ENCODE data around the gene NAPSA.

DNA sequence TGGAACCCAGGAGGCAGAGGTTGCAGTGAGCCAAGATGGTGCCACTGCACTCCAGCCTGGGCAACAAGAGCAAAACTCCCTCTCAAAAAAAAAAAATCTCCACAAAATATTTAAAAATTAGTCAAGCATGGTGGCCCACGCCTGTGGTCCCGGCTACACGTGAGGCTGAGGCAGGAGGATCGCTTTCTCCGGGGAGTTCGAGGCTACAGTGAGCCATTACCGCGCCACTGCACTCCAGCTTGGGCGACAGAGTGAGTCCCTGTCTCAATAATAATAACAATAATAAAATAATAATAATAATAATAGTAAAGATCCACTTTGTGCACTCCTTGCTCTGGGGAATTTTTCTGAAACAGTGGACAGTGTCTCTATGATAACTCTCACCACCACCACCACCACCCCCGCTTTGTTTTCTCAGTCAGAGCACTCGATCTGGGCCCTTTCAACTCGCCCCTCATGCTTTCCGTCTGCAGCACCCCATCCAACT is 8.7 kb downstream of the NAPSA start:
- no peak for TF ChIP-seq PAX5 (IDR thresholded peaks at IDR 0.05; ENCODE audit: insufficient read depth, low read length, severe bottlenecking)
- TF ChIP-seq TAF1 (IDR thresholded peaks at IDR 0.05; ENCODE audit: low read depth, low read length) = no peak
- no peak for TF ChIP-seq POLR2AphosphoS5 (IDR thresholded peaks at IDR 0.05; ENCODE audit: low read depth, low read length)
- TF ChIP-seq POLR2A (IDR thresholded peaks at IDR 0.05; ENCODE audit: low read depth, low read length) = no peak
